Transverse colon (tissue), 4 donors: ENCODE results near the gene ARID3C.

Experiments
- CTCF ChIP-seq, 5 experiments: fragments of 200-600 bp in 3 of 5; fragments of 450-650 bp in 2 of 5; sonication (generic) in 3 of 5; IDR thresholded peaks; 1 replicate in 2 of 5; 2 replicates in 3 of 5; pipeline ENCODE4 v1.5.1; 2016 to 2017; ENCODE audit warnings: antibody characterized with exemption in 5 of 5, inconsistent platforms in 3 of 5, mild to moderate bottlenecking in 2 of 5, moderate library complexity in 1 of 5
- EP300 ChIP-seq: sonication (generic); formaldehyde crosslinking; IDR thresholded peaks from one replicate; pipeline ENCODE4 v1.6.1; 2017; ENCODE audit warnings: antibody characterized with exemption, low read depth
- POLR2A ChIP-seq: fragments of 450-650 bp; IDR thresholded peaks from one replicate; pipeline ENCODE4 v1.6.1; 2016; ENCODE audit warnings: antibody characterized with exemption, mild to moderate bottlenecking, moderate library complexity
- POLR2AphosphoS5 ChIP-seq, 3 donors: sonication (generic); formaldehyde crosslinking; IDR thresholded peaks; one replicate each; pipeline ENCODE4 v1.6.1; 2016; ENCODE audit warnings: antibody characterized with exemption in 3 of 3

- TF ChIP-seq POLR2AphosphoS5 (IDR thresholded peaks at IDR 0.05), result no peak
- TF ChIP-seq CTCF (IDR thresholded peaks at IDR 0.05), result no peak
- TF ChIP-seq EP300, result no peak
- TF ChIP-seq POLR2A, result no peak
Measured at GRCh38 chr9:34577400-34578240, 51.2 kb downstream of the ARID3C start.
